GM23338 (cell line): Measurements from ENCODE around the gene MAST2. TPM values are rescaled to one million over a fixed set of nuclear protein-coding genes. Genes with fewer than 3 reads are reported as not detected.

Source experiments
- ATAC-seq: fragments of 200-7000 bp; cut with Tn5 transposase; 3 replicates; pipeline ENCODE4 v1.9.1; 2020
- DNase-seq: peaks from one replicate; pipeline ENCODE4 v3.0.0-alpha.2; 2015; ENCODE audit warnings: low spot score
- H2AFZ ChIP-seq: fragments of 200-600 bp; sonication (generic); 2 replicates; pipeline ENCODE4 v1.8.0; 2016; ENCODE audit warnings: antibody characterized with exemption, mild to moderate bottlenecking, moderate library complexity
- H3F3A ChIP-seq: fragments of 200-600 bp; sonication (generic); replicated peaks from 2 replicates; pipeline ENCODE4 v1.8.0; 2017; ENCODE audit warnings: antibody characterized with exemption, mixed run types, low read depth
- H3K27ac ChIP-seq: fragments of 200-600 bp; sonication (generic); 2 replicates; pipeline ENCODE4 v1.6.1; 2016; ENCODE audit warnings: low read depth
- H3K27me3 ChIP-seq: fragments of 200-600 bp; sonication (generic); 2 replicates; pipeline ENCODE4 v1.8.0; 2016; ENCODE audit warnings: mild to moderate bottlenecking, mixed run types, moderate library complexity; ENCODE audit not compliant: insufficient read depth
- H3K36me3 ChIP-seq: fragments of 200-600 bp; sonication (generic); 2 replicates; pipeline ENCODE4 v1.8.0; 2016; ENCODE audit warnings: mild to moderate bottlenecking; ENCODE audit not compliant: insufficient read depth
- H3K4me1 ChIP-seq: fragments of 200-600 bp; sonication (generic); 2 replicates; pipeline ENCODE4 v1.8.0; 2016; ENCODE audit warnings: mild to moderate bottlenecking, moderate library complexity; ENCODE audit not compliant: insufficient read depth
- H3K4me2 ChIP-seq: fragments of 200-600 bp; sonication (generic); 2 replicates; pipeline ENCODE4 v1.7.1; 2017; ENCODE audit warnings: mixed run types
- H3K4me3 ChIP-seq: fragments of 200-600 bp; sonication (generic); 2 replicates; pipeline ENCODE4 v1.6.1; 2016; ENCODE audit warnings: mixed run types
- H3K79me2 ChIP-seq: fragments of 200-600 bp; sonication (generic); replicated peaks from 2 replicates; pipeline ENCODE4 v1.8.0; 2017; ENCODE audit warnings: mild to moderate bottlenecking; ENCODE audit not compliant: insufficient read depth
- H3K9me2 ChIP-seq: fragments of 200-600 bp; sonication (generic); 2 replicates; pipeline ENCODE4 v1.8.0; 2017; ENCODE audit not compliant: insufficient read depth
- H4K20me1 ChIP-seq: fragments of 200-600 bp; sonication (generic); replicated peaks from 2 replicates; pipeline ENCODE4 v1.8.0; 2017; ENCODE audit warnings: mild to moderate bottlenecking; ENCODE audit not compliant: insufficient read depth
- H3K27ac Mint-ChIP-seq: 2 replicates; pipeline ENCODE4 v1.8.0; 2020; ENCODE audit warnings: inconsistent platforms, mild to moderate bottlenecking, moderate library complexity, mixed read lengths
- H3K27me3 Mint-ChIP-seq: 3 replicates; pipeline ENCODE4 v1.8.0; 2022; ENCODE audit warnings: low read depth, mild to moderate bottlenecking, moderate library complexity, mixed read lengths, inconsistent platforms; ENCODE audit not compliant: insufficient read depth, poor library complexity
- H3K36me3 Mint-ChIP-seq: 3 replicates; pipeline ENCODE4 v1.8.0; 2021; ENCODE audit warnings: low read depth, mild to moderate bottlenecking, inconsistent platforms, moderate library complexity, mixed read lengths
- H3K4me1 Mint-ChIP-seq: 3 replicates; pipeline ENCODE4 v1.8.0; 2020; ENCODE audit warnings: mild to moderate bottlenecking, inconsistent platforms, mixed read lengths
- H3K4me3 Mint-ChIP-seq: 3 replicates; pipeline ENCODE4 v1.8.0; 2021; ENCODE audit warnings: moderate library complexity, mild to moderate bottlenecking, inconsistent platforms, mixed read lengths
- H3K9me3 Mint-ChIP-seq: 3 replicates; pipeline ENCODE4 v1.8.0; 2020; ENCODE audit warnings: moderate library complexity, mild to moderate bottlenecking, inconsistent platforms, mixed read lengths
- CREB1 ChIP-seq: fragments of 250-450 bp; sonication (Bioruptor Pico); IDR thresholded peaks from 2 replicates; pipeline ENCODE4 v1.5.0; 2020; ENCODE audit warnings: low read depth, mild to moderate bottlenecking, moderate library complexity
- EZH2 ChIP-seq: fragments of 200-600 bp; sonication (generic); IDR thresholded peaks from one replicate; pipeline ENCODE4 v1.8.0; 2017; ENCODE audit warnings: antibody characterized with exemption, mild to moderate bottlenecking, low read depth; ENCODE audit not compliant: unreplicated experiment
- NANOG ChIP-seq: IDR thresholded peaks from 2 replicates; pipeline ENCODE4 v1.6.1; 2016; ENCODE audit warnings: antibody characterized with exemption, borderline replicate concordance
- POLR2AphosphoS5 ChIP-seq: IDR thresholded peaks from 2 replicates; pipeline ENCODE4 v1.6.1; 2016; ENCODE audit warnings: antibody characterized with exemption, low read depth
- STAT1 ChIP-seq: IDR thresholded peaks from one replicate; pipeline ENCODE4 v1.6.1; 2016; ENCODE audit warnings: antibody characterized with exemption; ENCODE audit not compliant: unreplicated experiment
- ZNF114 ChIP-seq: fragments of 250-450 bp; sonication (Bioruptor Pico); IDR thresholded peaks from 2 replicates; pipeline ENCODE4 v1.5.0; 2020; ENCODE audit warnings: mild to moderate bottlenecking, moderate library complexity
- ZNF331 ChIP-seq: fragments of 250-450 bp; sonication (Bioruptor Pico); IDR thresholded peaks from 2 replicates; pipeline ENCODE4 v1.5.0; 2020; ENCODE audit warnings: low read depth, mild to moderate bottlenecking, moderate library complexity
- polyA plus RNA-seq: library from polyadenylated mRNA; unstranded; fragments of >200 nt; fragmentation: Nextera tagmentation; extraction: Ambion mirVana; gene quantifications from 2 replicates; pipeline ENCODE4 v1.2.1, GENCODE V29; 2016
- total RNA-seq: library from RNA; depleted of rRNA; stranded (reverse); fragments of >200 nt; shearing (Covaris generic); gene quantifications from 2 replicates; pipeline ENCODE4 v1.2.3, GENCODE V29; 2014
- TF ChIP-seq, protein P1 (sequence below): IDR thresholded peaks from one replicate; pipeline ENCODE4 v1.6.1; 2018; ENCODE audit warnings: antibody characterized with exemption; ENCODE audit not compliant: unreplicated experiment
- TF ChIP-seq, protein P2 (sequence below), 2 experiments: fragments of 200-600 bp in 1 of 2; sonication (generic) in 1 of 2; conservative IDR thresholded peaks; 2 replicates each; pipeline versions ENCODE4 v1.5.1 to v1.6.1; 2016 to 2017; ENCODE audit warnings: antibody characterized with exemption in 2 of 2, low read depth in 2 of 2, mild to moderate bottlenecking in 2 of 2, moderate library complexity in 1 of 2
- TF ChIP-seq, protein P3 (sequence below): fragments of 250-450 bp; sonication (Bioruptor Pico); IDR thresholded peaks from 2 replicates; pipeline ENCODE4 v1.5.0; 2020; ENCODE audit warnings: mild to moderate bottlenecking, moderate library complexity

Gene MAST2
- total and polyA plus RNA-seq, 2 experiments from 2014 or later: 11.5 to 57.7 TPM

DNA sequence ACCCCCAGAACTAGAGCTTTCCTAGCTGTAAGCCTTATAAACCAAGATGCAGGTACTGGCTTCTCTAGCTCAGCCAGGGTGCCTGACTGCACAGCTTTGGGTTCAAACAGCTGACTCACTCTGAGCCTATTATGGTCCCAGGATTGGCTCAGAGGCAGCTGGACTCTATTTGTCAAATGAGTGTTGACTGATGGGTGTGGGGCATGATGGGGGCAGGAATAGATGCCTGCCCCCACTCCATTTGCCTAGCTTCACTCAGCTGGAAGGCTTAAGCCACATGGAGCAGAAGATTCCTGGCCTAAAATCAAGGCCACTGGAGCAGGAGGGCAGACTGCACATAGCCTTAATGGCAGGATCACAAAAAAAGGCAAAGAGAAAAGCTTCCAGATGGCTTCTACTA is 238.6 kb downstream of the MAST2 start:
- no peak overlapping the region for H3K4me3 ChIP-seq
- H3K79me2 ChIP-seq: no peaks in the 10 kb centered on the region
- Mint-ChIP-seq H3K4me3 (no peak overlapping the region), H3K36me3 (peaks cover 7% of the 10 kb centered on the region; the same call in 2 of the 3 replicates), H3K4me1 (peaks cover 15% of the 10 kb centered on the region; the same call in 2 of the 3 replicates), H3K27ac (no peak overlapping the region), H3K27me3 (peaks cover 3% of the 10 kb centered on the region), H3K9me3 (no peaks in the 10 kb centered on the region)
- no peak overlapping the region for H3K4me2 ChIP-seq
- H4K20me1 ChIP-seq: peaks cover 9% of the 10 kb centered on the region; the same call in 1 of the 2 replicates
- no peaks in the 10 kb centered on the region for H3K9me2 ChIP-seq
- no peak overlapping the region for H3K27ac ChIP-seq
- no peak overlapping the region for H2AFZ ChIP-seq
- no peak for ATAC-seq
- TF ChIP-seq, protein P1, sequence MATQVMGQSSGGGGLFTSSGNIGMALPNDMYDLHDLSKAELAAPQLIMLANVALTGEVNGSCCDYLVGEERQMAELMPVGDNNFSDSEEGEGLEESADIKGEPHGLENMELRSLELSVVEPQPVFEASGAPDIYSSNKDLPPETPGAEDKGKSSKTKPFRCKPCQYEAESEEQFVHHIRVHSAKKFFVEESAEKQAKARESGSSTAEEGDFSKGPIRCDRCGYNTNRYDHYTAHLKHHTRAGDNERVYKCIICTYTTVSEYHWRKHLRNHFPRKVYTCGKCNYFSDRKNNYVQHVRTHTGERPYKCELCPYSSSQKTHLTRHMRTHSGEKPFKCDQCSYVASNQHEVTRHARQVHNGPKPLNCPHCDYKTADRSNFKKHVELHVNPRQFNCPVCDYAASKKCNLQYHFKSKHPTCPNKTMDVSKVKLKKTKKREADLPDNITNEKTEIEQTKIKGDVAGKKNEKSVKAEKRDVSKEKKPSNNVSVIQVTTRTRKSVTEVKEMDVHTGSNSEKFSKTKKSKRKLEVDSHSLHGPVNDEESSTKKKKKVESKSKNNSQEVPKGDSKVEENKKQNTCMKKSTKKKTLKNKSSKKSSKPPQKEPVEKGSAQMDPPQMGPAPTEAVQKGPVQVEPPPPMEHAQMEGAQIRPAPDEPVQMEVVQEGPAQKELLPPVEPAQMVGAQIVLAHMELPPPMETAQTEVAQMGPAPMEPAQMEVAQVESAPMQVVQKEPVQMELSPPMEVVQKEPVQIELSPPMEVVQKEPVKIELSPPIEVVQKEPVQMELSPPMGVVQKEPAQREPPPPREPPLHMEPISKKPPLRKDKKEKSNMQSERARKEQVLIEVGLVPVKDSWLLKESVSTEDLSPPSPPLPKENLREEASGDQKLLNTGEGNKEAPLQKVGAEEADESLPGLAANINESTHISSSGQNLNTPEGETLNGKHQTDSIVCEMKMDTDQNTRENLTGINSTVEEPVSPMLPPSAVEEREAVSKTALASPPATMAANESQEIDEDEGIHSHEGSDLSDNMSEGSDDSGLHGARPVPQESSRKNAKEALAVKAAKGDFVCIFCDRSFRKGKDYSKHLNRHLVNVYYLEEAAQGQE: no peak
- TF ChIP-seq ZNF114 (CRISPR knock-in tag): no peak
- no peak for TF ChIP-seq ZNF331 (CRISPR knock-in tag)
- no peak for TF ChIP-seq STAT1
- TF ChIP-seq CREB1 (CRISPR knock-in tag): no peak
- no peak for TF ChIP-seq NANOG
- no peak for TF ChIP-seq POLR2AphosphoS5
- TF ChIP-seq, protein P2, sequence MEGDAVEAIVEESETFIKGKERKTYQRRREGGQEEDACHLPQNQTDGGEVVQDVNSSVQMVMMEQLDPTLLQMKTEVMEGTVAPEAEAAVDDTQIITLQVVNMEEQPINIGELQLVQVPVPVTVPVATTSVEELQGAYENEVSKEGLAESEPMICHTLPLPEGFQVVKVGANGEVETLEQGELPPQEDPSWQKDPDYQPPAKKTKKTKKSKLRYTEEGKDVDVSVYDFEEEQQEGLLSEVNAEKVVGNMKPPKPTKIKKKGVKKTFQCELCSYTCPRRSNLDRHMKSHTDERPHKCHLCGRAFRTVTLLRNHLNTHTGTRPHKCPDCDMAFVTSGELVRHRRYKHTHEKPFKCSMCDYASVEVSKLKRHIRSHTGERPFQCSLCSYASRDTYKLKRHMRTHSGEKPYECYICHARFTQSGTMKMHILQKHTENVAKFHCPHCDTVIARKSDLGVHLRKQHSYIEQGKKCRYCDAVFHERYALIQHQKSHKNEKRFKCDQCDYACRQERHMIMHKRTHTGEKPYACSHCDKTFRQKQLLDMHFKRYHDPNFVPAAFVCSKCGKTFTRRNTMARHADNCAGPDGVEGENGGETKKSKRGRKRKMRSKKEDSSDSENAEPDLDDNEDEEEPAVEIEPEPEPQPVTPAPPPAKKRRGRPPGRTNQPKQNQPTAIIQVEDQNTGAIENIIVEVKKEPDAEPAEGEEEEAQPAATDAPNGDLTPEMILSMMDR (conservative IDR thresholded peaks at IDR 0.05; ENCODE audit: low read depth in 2 of 2): no peak
- TF ChIP-seq, protein P3, sequence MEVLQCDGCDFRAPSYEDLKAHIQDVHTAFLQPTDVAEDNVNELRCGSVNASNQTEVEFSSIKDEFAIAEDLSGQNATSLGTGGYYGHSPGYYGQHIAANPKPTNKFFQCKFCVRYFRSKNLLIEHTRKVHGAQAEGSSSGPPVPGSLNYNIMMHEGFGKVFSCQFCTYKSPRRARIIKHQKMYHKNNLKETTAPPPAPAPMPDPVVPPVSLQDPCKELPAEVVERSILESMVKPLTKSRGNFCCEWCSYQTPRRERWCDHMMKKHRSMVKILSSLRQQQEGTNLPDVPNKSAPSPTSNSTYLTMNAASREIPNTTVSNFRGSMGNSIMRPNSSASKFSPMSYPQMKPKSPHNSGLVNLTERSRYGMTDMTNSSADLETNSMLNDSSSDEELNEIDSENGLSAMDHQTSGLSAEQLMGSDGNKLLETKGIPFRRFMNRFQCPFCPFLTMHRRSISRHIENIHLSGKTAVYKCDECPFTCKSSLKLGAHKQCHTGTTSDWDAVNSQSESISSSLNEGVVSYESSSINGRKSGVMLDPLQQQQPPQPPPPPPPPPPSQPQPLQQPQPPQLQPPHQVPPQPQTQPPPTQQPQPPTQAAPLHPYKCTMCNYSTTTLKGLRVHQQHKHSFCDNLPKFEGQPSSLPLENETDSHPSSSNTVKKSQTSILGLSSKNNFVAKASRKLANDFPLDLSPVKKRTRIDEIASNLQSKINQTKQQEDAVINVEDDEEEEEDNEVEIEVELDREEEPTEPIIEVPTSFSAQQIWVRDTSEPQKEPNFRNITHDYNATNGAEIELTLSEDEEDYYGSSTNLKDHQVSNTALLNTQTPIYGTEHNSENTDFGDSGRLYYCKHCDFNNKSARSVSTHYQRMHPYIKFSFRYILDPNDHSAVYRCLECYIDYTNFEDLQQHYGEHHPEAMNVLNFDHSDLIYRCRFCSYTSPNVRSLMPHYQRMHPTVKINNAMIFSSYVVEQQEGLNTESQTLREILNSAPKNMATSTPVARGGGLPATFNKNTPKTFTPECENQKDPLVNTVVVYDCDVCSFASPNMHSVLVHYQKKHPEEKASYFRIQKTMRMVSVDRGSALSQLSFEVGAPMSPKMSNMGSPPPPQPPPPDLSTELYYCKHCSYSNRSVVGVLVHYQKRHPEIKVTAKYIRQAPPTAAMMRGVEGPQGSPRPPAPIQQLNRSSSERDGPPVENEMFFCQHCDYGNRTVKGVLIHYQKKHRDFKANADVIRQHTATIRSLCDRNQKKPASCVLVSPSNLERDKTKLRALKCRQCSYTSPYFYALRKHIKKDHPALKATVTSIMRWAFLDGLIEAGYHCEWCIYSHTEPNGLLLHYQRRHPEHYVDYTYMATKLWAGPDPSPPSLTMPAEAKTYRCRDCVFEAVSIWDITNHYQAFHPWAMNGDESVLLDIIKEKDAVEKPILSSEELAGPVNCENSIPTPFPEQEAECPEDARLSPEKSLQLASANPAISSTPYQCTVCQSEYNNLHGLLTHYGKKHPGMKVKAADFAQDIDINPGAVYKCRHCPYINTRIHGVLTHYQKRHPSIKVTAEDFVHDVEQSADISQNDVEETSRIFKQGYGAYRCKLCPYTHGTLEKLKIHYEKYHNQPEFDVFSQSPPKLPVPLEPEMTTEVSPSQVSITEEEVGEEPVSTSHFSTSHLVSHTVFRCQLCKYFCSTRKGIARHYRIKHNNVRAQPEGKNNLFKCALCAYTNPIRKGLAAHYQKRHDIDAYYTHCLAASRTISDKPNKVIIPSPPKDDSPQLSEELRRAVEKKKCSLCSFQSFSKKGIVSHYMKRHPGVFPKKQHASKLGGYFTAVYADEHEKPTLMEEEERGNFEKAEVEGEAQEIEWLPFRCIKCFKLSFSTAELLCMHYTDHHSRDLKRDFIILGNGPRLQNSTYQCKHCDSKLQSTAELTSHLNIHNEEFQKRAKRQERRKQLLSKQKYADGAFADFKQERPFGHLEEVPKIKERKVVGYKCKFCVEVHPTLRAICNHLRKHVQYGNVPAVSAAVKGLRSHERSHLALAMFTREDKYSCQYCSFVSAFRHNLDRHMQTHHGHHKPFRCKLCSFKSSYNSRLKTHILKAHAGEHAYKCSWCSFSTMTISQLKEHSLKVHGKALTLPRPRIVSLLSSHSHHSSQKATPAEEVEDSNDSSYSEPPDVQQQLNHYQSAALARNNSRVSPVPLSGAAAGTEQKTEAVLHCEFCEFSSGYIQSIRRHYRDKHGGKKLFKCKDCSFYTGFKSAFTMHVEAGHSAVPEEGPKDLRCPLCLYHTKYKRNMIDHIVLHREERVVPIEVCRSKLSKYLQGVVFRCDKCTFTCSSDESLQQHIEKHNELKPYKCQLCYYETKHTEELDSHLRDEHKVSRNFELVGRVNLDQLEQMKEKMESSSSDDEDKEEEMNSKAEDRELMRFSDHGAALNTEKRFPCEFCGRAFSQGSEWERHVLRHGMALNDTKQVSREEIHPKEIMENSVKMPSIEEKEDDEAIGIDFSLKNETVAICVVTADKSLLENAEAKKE (CRISPR knock-in tag): no peak
- no peak for TF ChIP-seq EZH2
- no peak for DNase-seq
- no peaks in the 10 kb centered on the region for H3F3A ChIP-seq
- no peaks in the 10 kb centered on the region for H3K36me3 ChIP-seq
- peaks cover 15% of the 10 kb centered on the region for H3K4me1 ChIP-seq
- peaks cover 11% of the 10 kb centered on the region for H3K27me3 ChIP-seq
